ENCODE data around the gene UBE2F.

GRCh38 chr2:238043851-238044250, 77.0 kb downstream of the UBE2F start:
- TF ChIP-seq, protein P1, sequence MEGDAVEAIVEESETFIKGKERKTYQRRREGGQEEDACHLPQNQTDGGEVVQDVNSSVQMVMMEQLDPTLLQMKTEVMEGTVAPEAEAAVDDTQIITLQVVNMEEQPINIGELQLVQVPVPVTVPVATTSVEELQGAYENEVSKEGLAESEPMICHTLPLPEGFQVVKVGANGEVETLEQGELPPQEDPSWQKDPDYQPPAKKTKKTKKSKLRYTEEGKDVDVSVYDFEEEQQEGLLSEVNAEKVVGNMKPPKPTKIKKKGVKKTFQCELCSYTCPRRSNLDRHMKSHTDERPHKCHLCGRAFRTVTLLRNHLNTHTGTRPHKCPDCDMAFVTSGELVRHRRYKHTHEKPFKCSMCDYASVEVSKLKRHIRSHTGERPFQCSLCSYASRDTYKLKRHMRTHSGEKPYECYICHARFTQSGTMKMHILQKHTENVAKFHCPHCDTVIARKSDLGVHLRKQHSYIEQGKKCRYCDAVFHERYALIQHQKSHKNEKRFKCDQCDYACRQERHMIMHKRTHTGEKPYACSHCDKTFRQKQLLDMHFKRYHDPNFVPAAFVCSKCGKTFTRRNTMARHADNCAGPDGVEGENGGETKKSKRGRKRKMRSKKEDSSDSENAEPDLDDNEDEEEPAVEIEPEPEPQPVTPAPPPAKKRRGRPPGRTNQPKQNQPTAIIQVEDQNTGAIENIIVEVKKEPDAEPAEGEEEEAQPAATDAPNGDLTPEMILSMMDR (IDR thresholded peaks at IDR 0.05; ENCODE audit: low read depth, low read length), result no peak
- TF ChIP-seq EZH2phosphoT487 (IDR thresholded peaks at IDR 0.05; ENCODE audit: low read depth), result no peak
